Renal pelvis (tissue), 12 donors: ENCODE results near the gene TRH. TPM values are rescaled to one million over a fixed set of nuclear protein-coding genes. Genes with fewer than 3 reads are reported as not detected.

Experiments used
- DNase-seq: peaks from one replicate; pipeline ENCODE4 v3.0.0-alpha.2; 2013
- long read RNA-seq, 16 experiments: transcript quantifications; one replicate each; lab custom pipeline, GENCODE V29; 2026
- polyA plus RNA-seq, 3 donors: library from polyadenylated mRNA; unstranded; fragments of 120-200 nt; gene quantifications; one replicate each; pipeline ENCODE4 v1.2.1, GENCODE V29; 2013; ENCODE audit not compliant: insufficient read length in 3 of 3

Gene TRH, protein sequence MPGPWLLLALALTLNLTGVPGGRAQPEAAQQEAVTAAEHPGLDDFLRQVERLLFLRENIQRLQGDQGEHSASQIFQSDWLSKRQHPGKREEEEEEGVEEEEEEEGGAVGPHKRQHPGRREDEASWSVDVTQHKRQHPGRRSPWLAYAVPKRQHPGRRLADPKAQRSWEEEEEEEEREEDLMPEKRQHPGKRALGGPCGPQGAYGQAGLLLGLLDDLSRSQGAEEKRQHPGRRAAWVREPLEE
- polyA plus RNA-seq: under 1 TPM; 0.36 to 0.47 (median 0.43) TPM
- long read RNA-seq, donor 1, partial matches to known transcripts: 0 of 2 reads
- long read RNA-seq, donor 1, other reads (novel, unspliced or antisense): 0 of 2 reads
- long read RNA-seq, donor 2: 0 reads
- long read RNA-seq, donor 3: 0 reads
- long read RNA-seq, donor 4, partial matches to known transcripts: 0 of 2 reads
- long read RNA-seq, donor 4, other reads (novel, unspliced or antisense): 0 of 2 reads
- long read RNA-seq, donor 5: 0 reads
- long read RNA-seq, donor 6: 0 reads
- long read RNA-seq, donor 7: 0 reads
- long read RNA-seq, donor 8, partial matches to known transcripts: 0 of 1 reads
- long read RNA-seq, donor 8, other reads (novel, unspliced or antisense): 0 of 1 reads
- long read RNA-seq, donor 9: 0 reads
- long read RNA-seq, donor 10: 0 reads
- long read RNA-seq, donor 11, partial matches to known transcripts: 0 of 1 reads
- long read RNA-seq, donor 11, other reads (novel, unspliced or antisense): 0 of 1 reads
- long read RNA-seq, donor 12: 0 reads
- long read RNA-seq, donor 13: 0 reads
- long read RNA-seq, donor 14: 0 reads
- long read RNA-seq, donor 15: 0 reads
- long read RNA-seq, donor 16: 0 reads

DNA sequence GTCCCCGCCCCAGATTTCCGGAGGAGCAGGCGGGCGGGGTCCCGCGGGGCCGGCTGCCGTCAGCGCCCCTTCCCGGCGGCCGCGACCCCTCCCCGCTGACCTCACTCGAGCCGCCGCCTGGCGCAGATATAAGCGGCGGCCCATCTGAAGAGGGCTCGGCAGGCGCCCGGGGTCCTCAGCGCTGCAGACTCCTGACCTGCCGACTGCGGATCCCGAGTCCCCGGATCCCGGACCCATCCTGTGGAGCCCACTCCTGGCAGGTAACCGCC is at the start of gene TRH:
Gene TRH (plus strand): TSS at position 157 of the 269 bp plus-strand sequence. CDS start 1,097 bp downstream, outside the sequence.
- no peak for DNase-seq

DNA sequence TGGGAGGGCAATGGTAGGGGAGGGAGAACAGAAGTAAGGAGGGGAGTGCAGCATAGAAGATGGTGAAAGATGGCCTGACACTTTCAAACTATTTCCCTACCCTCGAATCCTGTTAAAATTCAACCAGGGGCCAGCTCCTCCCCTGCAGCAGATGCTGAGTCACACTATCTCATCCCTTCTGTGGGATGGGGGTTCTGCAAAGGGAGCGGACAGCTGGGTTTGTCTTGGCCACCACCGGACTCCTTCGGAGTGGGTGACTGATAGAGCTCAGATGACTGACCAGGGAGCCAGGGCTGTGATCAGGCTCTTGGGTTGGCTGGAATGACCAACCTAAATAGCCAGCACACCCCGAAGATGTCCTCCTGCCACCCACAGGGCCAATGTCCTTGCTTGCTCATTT is 47.4 kb upstream of the TRH start:
- no peak for DNase-seq

DNA sequence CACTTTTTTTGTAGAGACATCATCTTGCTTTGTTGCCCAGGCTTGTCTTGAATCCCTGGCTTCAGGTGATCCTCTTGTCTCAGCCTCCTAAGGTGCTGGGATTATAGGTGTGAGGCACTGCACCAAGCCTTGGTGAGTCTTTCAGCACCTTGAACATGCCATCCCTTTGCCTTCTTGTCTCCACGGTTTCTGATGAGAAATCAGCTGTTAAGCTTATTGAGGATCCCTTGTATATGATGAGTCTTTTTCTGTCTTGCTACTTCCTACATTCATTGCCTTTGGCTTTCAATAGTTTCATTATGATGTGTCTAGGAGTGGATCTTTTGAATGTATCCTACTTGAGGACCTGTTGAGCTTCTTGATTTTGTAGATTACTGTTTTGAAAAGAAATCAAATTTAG is 45.1 kb upstream of the TRH start:
- no peak for DNase-seq

DNA sequence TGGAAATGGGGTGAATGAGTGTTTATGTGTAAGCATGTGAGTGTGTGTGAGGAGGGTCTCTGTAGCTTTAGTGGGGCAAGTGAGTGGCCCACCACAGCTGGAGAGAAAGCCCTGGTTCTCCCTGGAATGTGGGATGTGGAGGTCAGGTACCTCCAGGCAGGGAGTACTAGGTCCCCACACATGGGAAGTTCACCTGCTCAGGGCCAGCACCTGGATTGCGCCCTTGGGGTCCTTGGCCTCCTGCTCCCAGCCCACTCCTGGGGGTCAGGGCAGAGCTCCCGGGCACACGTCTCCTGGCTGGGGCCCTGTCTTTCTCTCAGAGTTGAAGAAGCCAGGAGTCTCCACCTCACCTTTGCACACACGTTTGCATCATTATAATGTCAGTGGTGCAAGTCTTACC is 41.0 kb upstream of the TRH start:
- DNase-seq: no peak

DNA sequence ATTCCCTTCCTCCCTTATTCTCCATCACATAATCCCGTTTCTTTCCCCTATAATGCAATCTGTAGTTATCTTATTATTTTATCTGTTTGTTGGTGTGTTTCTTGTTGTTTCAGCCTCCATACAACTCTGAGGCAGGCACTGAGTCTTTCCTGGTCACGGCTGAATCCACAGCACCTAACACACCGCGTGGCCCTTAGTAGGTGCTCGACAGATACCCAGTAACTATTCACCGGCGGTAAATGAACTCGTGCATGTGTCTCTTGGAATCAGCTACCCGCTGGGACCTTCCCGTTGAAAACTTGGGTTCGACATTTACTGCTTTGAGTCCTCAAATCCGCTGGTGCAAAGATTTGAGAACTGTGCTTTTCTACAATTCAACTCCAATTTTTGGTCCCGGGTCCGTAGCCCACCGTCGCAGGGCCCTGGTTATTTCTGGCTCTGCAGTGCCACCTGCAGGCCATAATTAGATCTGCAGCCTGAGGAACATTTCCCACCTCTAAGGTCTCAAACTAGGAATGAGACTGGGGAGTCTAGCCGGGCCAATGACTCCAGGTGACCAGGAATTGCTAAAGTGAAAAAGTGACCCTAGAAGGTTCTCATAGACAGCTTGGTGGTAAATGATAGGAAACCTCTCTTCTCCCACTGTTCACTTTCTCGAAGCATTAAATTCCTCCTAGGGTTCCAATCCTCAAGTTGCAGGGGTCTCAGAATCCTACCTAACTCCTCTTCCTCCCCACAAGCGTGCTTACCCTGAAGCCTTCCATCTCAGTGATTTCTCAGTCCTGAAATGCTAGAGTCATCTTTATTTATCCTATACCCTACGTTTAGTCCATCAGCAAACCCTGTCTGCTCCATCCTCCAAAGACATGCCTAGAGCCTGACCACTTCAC is 40.0 kb upstream of the TRH start:
- peak; percentile 42 for DNase-seq

DNA sequence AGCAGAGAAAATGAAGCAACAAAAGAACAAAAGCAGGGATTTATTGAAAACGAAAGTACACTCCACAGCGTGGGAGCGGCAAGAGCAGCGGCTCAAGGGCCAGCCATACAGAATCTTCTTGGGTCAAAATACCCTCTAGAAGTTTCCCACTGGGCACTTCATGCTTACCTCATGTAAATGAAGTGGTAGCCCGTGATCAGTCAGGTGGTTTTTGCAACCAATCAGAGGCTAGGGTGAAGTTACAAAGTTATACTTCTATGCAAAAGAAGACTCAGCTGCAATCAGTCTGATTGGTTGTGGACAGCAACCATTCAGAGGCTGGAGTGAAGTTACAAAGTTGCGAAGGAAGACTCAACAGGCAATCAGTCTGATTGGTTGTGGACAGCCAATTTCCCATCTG is 37.8 kb upstream of the TRH start:
- no peak for DNase-seq

DNA sequence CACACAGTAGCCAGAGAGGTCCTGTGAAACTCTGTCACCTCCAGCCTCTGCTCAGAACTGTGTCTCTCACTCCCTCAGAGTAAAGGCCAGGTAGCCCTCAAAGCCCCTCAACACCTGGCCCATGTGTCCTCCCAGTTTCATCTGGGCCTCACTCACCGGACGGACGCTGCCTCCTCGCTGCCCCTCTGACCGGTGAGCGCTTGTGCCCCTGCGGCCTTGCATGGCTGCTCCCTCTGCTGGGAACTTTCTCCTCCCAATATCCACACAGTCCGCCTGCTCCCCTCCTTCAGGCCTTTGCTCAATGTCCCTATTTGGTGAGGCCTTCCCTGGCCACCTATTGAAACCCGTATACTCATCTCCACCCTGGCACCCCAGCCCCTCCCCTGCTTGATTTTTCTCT is 36.8 kb upstream of the TRH start:
- no peak for DNase-seq

DNA sequence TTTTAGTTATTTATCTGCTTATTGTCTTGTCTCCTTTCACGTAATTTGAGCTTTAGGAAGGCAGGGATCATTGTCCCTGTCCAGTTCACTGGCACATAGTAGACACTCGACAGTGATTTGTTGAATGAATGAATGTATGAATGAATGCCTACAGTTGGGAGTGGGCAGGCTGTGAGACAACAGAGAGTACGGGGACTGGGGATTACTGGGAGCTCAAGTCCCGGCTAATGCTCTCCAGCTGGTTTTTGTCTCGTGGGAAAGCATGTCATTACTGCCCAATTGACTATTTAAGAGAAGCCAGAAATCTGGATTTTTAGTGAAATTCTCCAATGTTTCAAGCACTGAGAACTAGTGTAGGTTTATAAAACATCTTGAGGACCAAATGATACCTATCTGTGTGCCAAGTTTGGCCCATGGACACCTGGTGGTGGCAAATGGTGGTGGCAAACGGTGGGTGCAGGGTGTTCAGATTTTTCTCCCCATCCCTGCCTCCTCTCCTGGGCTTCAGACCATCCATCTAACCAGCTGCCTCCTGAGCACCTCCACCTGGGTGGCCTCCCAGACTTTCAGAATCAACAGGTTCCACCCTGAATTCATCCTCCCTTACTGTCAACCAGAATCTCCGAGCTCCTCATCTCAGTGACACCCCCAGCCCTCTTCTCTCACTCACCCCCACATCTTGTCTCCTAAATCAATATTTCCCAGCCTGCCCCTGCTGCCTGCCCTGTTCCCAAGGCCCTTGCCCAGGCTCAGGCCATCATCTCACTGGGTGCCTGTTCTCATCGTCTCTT is 36.2 kb upstream of the TRH start:
- DNase-seq: no peak

DNA sequence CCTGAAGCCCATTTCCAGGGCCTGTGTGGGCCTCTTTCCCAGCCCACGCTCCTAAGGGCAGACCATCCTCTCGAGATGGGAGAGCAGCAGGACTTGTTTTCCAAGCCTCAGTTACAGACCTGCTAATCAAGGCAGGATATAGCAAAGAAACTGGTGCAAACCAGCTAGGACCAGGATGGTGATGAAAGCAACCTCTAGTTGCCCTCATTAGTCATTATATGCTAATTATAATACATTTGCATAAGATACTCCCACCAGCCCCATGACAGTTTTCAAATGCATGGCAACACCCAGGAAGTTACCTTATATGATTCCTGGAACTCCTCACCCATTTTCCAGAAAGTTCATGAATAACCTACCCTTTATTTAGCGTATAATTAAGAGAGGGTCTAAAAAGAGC is 34.4 kb upstream of the TRH start:
- no peak for DNase-seq

DNA sequence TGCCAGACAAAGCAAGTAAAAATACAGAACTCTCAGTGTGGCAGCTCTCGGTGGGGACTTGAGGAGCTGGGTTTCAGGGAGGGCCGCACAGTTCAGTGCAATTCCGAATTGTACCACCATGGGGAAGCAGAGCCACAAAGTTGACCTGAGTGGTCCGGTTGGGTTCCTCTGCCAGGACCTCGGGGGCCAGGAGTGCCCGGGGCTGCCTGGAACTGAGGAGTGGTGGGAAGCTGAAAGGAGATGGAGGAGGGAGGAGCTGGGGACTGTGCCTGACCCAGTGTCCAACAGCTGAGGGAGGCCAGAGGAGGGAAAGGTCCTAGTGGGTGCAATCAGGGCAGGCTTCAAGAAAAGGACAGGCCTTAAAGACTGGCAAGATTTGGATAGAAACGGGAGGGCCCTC is 32.2 kb upstream of the TRH start:
- DNase-seq: peak; percentile 55

DNA sequence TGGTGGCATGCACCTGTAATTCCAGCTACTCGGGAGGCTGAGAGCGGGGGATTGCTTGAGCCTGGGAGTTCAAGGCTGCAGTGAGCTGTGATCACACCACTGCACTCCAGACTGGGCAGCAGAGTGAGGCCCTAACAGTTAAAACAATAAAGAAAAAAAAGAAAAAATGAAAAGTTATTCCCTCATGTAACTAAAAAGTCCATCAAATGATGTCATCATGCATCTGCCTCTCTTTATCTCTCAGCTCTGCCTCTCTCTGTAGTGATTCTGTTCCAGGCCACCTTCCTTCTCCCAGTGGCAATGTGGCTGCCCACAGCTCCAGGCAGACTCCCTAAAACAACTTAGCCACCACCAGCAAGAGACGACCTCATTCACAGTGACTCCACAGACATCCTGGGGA is 31.5 kb upstream of the TRH start:
- DNase-seq: no peak

DNA sequence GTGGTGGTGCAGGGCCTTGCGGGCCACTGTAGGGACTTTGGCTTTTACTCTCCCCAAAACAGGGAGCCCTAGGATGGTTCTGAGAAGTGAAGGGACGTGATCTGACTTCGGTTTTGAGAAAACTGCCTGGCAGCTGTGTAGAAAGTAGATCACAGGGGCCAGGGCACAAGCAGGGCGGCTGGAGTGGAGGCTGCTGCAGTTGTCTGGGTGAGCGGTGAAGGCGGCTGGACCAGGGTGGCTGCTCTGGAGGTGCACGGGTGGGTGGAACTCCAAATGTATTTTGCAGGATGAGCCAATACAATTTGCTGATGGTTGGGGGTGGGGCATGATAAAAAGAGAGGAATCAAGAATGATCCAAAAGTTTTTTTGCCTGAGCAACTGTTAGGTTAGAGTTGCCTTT is 29.8 kb upstream of the TRH start:
- no peak for DNase-seq

DNA sequence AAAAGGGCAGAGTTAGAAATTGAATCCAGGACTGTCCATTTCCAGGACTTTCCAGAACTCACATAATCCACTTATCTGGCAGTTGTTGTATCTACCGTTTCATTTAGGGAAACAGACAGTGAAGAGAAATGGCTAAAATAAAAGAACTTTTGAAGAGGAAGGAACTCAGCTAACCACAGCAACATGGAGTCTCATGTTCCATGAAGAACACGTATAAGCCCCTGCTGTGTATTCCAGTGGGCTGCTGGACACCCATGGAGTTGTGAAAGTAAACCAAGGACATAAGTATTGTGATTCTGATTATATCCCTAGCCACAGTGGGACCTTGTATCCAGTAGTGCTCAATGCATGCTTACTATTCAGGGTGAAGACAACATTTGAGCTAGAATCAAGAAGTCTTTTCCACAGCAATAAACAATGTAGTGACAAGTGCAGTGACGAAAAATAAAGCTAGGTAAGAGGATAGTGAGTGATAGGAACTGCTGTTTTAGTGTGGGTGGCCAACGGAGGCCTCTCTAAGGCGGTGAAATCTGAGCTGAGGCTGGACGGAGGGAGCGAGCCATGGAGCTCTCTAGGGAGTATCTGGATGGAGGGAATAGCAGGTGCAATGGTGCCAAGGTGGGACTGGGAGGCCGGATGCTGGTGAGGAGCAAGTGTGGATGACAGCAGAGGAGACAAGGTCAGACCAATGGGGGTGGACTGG is 26.8 kb upstream of the TRH start:
- no peak for DNase-seq

DNA sequence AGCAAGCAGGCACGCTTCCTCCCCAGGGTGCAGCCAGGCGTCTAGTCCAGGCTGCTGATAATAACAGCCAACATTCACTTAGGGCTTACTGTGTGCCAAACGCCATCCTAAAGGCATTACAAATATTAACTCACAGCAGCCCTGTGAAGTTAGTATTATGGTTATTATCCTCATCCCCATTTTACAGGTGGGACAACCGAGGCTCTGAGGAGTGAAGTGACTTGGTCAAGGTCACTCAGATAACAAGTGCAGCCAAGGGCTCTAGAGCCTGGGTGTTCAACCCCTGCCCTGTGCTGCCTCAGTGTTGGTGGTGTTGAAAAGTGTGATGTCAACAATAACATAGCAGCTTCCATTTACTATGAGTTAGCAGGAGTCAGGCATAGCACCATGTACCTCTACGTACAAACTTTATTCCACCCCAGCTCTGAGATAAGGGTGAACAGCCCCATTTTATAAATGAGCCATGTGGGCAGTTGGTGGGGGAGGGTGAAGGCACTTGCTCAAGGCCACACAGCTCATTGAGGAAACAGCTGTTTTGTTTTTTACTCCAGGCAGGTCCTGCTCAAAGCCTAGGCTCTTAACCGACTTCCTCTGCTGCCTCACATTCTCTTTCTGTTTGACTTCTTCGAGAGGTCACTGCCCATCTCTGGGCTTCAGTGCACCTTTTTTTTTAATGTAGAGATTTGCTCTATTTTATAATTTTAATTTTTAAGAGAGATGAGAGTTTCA is 24.0 kb upstream of the TRH start:
- no peak for DNase-seq

DNA sequence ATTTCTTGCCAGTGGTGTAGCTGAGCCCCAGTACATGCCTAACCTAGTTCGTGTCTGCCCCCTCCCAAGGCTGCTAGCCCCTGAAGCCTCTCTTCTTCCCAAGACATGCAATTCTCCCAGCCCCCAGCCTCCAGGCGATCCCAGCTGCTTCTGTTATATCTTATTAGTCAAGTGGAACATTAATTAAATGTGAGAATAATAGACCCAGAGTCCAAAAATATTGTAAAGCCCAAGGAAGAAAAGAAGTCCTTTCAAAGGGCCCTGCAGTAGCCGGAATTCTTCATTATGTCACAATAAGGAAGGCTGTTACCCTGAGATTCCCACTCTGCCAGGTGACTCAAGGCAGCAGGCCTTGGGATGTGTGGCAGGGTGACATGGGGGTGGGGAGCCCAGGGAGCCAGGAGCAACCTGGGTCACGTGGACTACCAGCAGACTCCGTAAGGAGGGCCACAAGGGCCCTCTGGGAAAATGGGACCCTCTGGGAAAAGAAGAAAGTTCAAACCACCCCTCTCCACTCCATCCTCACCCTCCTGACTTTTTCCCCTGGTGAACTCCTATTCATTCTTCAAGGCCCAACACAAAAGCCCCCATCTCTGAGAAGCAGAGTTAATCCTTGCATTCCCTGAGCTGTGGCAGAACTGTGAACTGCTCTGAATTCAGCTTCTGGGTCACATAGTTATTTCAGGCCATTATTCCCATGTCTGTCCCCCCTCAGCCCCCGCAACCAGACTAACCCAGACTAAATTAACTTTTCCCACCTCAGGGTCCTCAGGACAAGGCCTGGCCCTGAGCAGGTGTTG is 21.8 kb upstream of the TRH start:
- no peak for DNase-seq

DNA sequence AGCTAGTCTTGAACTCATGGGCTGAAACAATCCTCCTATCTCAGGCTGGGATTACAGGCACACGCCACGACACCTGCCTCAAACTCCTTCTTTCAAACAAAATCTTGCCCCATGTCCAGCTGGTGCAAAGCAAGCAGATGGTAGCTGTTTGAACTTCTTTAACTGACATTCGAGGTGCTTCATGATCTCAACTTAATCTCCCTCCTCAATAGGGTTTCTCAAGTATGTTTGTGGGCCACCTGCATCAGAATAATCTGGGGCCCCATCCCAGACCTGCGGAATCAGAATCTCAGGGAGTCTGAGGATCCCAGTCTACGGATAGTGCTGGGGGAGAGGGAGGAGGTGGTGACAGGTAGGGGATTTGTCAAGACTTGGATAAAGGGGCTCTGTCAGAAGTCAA is 20.9 kb upstream of the TRH start:
- no peak for DNase-seq

DNA sequence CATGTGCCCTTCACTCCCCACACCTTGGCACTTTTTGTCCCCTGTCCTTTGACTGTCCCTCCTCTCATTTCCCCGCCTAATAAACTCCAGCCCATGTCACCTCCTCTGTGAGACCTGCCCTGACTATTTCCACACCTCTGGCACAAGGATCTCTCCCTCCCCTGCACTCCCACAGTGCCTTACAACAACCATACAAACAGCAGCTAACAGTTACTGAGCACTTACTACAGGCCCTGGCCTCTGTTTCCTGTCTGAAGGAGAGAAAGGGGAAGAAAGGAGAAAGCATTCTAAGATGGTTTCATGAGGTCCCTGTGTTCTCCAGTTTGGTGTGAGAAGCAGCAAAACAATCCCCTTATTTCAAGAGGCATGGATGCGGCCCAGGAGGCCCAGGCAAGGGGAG is 20.0 kb upstream of the TRH start:
- DNase-seq: no peak

DNA sequence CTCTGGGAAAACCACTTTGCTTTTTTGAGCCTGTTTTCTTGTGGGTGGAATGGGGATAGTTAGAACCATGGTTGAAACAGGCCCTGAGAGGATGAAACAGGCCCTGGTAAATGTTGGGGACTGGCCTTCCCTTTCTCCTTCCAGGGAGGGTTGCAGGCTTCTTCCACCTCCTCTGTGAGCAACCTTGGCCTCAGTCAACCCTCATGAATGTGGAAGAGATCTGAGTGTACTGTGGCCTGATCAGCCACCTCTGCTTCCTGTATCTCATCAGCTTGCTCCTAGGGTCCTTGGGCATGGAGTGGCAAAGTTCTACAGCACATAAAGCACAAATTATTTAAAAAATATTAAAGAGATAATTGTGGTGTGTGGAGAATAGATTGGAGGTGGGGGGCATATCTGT is 17.6 kb upstream of the TRH start:
- DNase-seq: no peak

DNA sequence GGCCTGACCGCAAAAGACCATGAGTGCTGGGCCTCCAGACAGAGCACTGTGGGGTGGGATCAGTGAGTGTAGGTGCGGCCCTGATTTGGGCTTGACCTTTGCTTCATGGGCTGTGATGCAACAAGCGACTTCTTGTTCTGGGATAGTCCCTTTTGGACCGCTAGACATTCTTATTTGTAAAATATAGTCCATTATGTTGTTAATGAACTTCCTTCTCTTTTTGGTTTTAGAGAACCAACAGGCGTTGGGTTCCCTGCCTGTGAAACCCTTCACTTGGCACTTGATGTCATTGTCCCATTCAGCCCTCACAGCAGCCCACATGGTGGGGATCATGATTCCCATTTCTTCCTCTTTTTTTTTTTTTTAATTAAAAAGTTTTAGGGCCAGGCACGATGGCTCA is 15.8 kb upstream of the TRH start:
- DNase-seq: no peak
